Dedifferentiated amniotic fluid mesenchymal stem cell (primary cell): ENCODE measurements around the gene THEM4.

ENCODE experiments used
- DNase-seq: peaks from one replicate; pipeline ENCODE4 v3.0.0-alpha.2; 2016; ENCODE audit errors: extremely low spot score

The THEM4 gene

GRCh38 chr1:151838222-151839081 lies 70.9 kb downstream of the THEM4 start:
- DNase-seq: no peak

GRCh38 chr1:151837884-151838221 lies 71.5 kb downstream of the THEM4 start:
- DNase-seq: no peak

- DNase-seq: no peak
Measured at GRCh38 chr1:151837197-151837596, 72.1 kb downstream of the THEM4 start.

GRCh38 chr1:151835596-151835995 lies 73.7 kb downstream of the THEM4 start:
- DNase-seq: no peak

GRCh38 chr1:151834239-151834638 lies 75.1 kb downstream of the THEM4 start:
- DNase-seq: no peak

- no peak for DNase-seq
Measured at GRCh38 chr1:151833172-151833900, 76.0 kb downstream of the THEM4 start.

GRCh38 chr1:151832318-151832980 lies 76.9 kb downstream of the THEM4 start:
- no peak for DNase-seq

- no peak for DNase-seq
Measured at GRCh38 chr1:151831605-151832004, 77.7 kb downstream of the THEM4 start, which contains the start of gene RORC. Gene RORC (minus strand): TSS chr1:151831802. CDS start chr1:151831764, 38 bp downstream.

- DNase-seq: no peak
Measured at GRCh38 chr1:151831256-151831591, 78.1 kb downstream of the THEM4 start.

- no peak for DNase-seq
Measured at GRCh38 chr1:151830055-151830454, 79.3 kb downstream of the THEM4 start.

GRCh38 chr1:151829352-151830046 lies 79.8 kb downstream of the THEM4 start:
- no peak for DNase-seq

- DNase-seq: no peak
Measured at GRCh38 chr1:151828921-151829320, 80.4 kb downstream of the THEM4 start.

GRCh38 chr1:151827853-151828252 lies 81.5 kb downstream of the THEM4 start:
- DNase-seq: no peak

GRCh38 chr1:151825751-151826660 lies 83.3 kb downstream of the THEM4 start:
- no peak for DNase-seq

GRCh38 chr1:151825204-151825603 lies 84.1 kb downstream of the THEM4 start:
- DNase-seq: no peak
